ENCODE measurements around the gene KRTAP3-2. TPM values are rescaled to one million over a fixed set of nuclear protein-coding genes. Genes with fewer than 3 reads are reported as not detected.

Gene KRTAP3-2
- total RNA-seq, 1 donor from 2014 or later, result not detected

DNA sequence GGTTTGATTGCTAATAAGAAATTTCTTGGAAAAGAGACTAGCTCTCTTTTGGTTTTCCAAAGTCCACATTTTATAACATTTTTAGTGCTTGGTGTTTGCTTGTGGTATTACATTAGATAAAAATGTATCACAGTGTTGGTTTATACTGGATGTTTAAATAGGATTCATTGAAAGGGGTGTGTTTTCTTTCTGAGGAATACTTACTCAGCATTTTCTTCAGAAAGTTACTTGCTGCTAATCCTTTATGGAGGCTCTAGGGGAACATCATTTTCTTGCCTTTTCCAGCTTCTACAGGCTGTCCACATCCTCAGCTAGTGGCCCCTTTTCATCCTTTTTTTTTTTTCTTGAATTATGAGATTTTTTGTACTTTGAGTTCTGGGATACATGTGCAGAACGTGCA lies 32.1 kb downstream of the KRTAP3-2 start:
- Mint-ChIP-seq H3K36me3 (ENCODE audit: low read depth) (peaks cover 1% of the 10 kb centered on the region), H3K4me3 (ENCODE audit: unreplicated experiment) (no peak overlapping the region), H3K4me1 (ENCODE audit: low read depth) (no peaks in the 10 kb centered on the region), H3K27me3 (ENCODE audit: low read depth) (no peaks in the 10 kb centered on the region), H3K9me3 (ENCODE audit: low read depth) (peaks cover 15% of the 10 kb centered on the region), H3K27ac (ENCODE audit: unreplicated experiment) (no peak overlapping the region)
- no peak for DNase-seq (ENCODE audit: low spot score)
- TF ChIP-seq, protein P1, sequence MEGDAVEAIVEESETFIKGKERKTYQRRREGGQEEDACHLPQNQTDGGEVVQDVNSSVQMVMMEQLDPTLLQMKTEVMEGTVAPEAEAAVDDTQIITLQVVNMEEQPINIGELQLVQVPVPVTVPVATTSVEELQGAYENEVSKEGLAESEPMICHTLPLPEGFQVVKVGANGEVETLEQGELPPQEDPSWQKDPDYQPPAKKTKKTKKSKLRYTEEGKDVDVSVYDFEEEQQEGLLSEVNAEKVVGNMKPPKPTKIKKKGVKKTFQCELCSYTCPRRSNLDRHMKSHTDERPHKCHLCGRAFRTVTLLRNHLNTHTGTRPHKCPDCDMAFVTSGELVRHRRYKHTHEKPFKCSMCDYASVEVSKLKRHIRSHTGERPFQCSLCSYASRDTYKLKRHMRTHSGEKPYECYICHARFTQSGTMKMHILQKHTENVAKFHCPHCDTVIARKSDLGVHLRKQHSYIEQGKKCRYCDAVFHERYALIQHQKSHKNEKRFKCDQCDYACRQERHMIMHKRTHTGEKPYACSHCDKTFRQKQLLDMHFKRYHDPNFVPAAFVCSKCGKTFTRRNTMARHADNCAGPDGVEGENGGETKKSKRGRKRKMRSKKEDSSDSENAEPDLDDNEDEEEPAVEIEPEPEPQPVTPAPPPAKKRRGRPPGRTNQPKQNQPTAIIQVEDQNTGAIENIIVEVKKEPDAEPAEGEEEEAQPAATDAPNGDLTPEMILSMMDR (IDR thresholded peaks at IDR 0.05), result no peak

DNA sequence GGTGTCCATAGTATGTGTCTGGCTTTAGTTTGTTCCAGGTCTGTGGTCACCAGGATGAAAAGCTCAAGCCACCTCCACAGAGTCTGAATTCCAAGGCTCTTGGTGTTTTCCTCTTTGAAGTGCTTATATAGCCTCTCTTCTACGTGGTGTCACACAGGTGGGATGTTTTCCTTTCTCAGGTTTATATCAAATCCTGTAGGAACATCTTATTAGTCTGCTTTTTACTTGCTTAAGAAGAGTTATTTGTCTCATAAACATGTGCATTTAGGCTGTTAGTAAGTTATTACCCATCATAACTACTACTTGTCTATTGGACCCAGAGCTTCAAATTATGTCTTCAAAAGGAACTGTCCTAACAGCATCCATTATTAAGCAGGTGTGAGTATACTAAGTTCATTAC lies 32.9 kb downstream of the KRTAP3-2 start, which contains the start of gene KRT39:
Gene KRT39 (minus strand): TSS at position 101 of the 400 bp plus-strand sequence. CDS start 92 bp downstream, at position 9.
- peaks cover 15% of the 10 kb centered on the region for H3K9me3 Mint-ChIP-seq (ENCODE audit: low read depth)
- H3K36me3 Mint-ChIP-seq (ENCODE audit: low read depth), result peaks cover 1% of the 10 kb centered on the region
- TF ChIP-seq, protein P1 (IDR thresholded peaks at IDR 0.05), result no peak
- H3K4me3 Mint-ChIP-seq (ENCODE audit: unreplicated experiment), result no peak within 1 kb of the TSS
- H3K27me3 Mint-ChIP-seq (ENCODE audit: low read depth), result no peaks in the 10 kb centered on the region
- H3K27ac Mint-ChIP-seq (ENCODE audit: unreplicated experiment), result no peak within 1 kb of the TSS
- H3K4me1 Mint-ChIP-seq (ENCODE audit: low read depth), result no peaks in the 10 kb centered on the region
- DNase-seq (ENCODE audit: low spot score), result no peak

DNA sequence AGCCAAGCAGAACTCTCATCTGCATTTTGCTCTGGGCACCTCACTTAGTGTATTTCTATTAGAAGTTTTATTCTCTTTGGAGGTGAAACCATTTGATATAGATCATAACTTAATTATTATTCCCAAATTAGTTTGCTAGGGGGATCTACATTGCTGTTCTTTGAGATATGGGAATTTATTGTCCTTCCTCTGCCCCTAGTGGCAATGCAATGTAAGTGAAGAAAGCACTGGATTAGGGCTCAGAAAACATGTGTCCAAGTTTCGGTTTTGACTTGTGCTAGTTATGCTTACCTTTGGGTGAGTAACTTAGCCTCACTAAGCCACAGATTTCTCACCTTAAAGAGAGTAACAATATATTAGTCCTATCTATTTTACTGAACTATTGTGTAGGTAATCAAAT lies 35.9 kb downstream of the KRTAP3-2 start:
- TF ChIP-seq, protein P1 (IDR thresholded peaks at IDR 0.05), result peak; percentile 81
- Mint-ChIP-seq H3K4me3 (ENCODE audit: unreplicated experiment) (no peak overlapping the region), H3K4me1 (ENCODE audit: low read depth) (no peaks in the 10 kb centered on the region), H3K36me3 (ENCODE audit: low read depth) (no peaks in the 10 kb centered on the region), H3K27ac (ENCODE audit: unreplicated experiment) (no peak overlapping the region), H3K9me3 (ENCODE audit: low read depth) (peaks cover 13% of the 10 kb centered on the region), H3K27me3 (ENCODE audit: low read depth) (no peaks in the 10 kb centered on the region)
- DNase-seq (ENCODE audit: low spot score), result no peak

DNA sequence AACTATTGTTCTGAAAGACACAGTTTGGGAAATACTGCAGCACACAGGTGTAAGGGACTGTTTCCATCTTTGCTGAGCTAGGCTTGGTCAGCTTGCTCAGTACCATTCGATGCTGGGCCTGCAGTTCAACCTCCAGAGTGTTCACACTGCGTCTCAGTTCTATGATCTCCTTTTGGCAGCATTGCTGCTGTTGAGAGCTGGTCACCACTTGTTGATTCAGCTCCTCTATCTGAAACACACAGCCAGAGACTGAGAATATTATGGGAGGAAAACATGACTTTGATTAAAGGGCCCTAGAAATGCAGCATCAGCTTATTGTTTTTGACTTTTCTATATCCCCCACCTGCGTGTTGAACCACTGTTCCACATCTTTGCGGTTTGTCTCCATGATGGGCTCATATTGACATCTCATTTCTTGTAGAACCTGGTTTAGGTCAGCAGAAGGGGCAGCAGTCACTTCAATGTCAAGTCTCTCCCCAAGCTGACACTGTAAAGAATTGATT lies 37.6 kb downstream of the KRTAP3-2 start:
- H3K27ac Mint-ChIP-seq (ENCODE audit: unreplicated experiment), result no peak overlapping the region
- H3K9me3 Mint-ChIP-seq (ENCODE audit: low read depth), result peaks cover 13% of the 10 kb centered on the region
- TF ChIP-seq, protein P1 (IDR thresholded peaks at IDR 0.05), result no peak
- H3K36me3 Mint-ChIP-seq (ENCODE audit: low read depth), result no peaks in the 10 kb centered on the region
- H3K27me3 Mint-ChIP-seq (ENCODE audit: low read depth), result no peaks in the 10 kb centered on the region
- no peak overlapping the region for H3K4me3 Mint-ChIP-seq (ENCODE audit: unreplicated experiment)
- H3K4me1 Mint-ChIP-seq (ENCODE audit: low read depth), result peaks cover 12% of the 10 kb centered on the region
- DNase-seq (ENCODE audit: low spot score), result no peak

DNA sequence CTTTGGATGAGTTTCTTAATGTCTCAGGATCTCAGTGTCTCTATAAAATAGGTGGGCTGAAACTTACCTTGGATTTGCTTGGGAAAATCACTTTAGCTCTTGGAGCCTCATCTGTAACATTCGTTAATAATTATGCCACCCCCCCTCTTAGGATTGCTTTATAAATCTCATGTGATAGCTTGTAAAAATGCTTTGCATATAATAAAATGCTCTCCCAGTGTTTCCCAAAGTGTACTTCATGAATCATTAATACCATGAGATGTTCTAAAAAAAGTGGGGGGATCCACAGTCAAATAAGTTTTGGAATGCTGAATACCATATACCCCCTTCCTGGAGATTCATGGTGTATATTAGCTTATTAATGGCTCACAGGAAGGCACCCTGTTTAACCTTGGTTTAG lies 38.1 kb downstream of the KRTAP3-2 start:
- no peak for DNase-seq (ENCODE audit: low spot score)
- no peaks in the 10 kb centered on the region for H3K27me3 Mint-ChIP-seq (ENCODE audit: low read depth)
- peaks cover 17% of the 10 kb centered on the region for H3K4me1 Mint-ChIP-seq (ENCODE audit: low read depth)
- H3K36me3 Mint-ChIP-seq (ENCODE audit: low read depth), result no peaks in the 10 kb centered on the region
- peaks cover 13% of the 10 kb centered on the region for H3K9me3 Mint-ChIP-seq (ENCODE audit: low read depth)
- no peak overlapping the region for H3K27ac Mint-ChIP-seq (ENCODE audit: unreplicated experiment)
- H3K4me3 Mint-ChIP-seq (ENCODE audit: unreplicated experiment), result no peak overlapping the region
- TF ChIP-seq, protein P1 (IDR thresholded peaks at IDR 0.05), result no peak
